NCI-H82 treated with DMSO at 0.1 percent for 48 hours (cell line): ENCODE results near the gene PAX5.

Experiments
- DNase-seq: peaks from one replicate; lab custom pipeline; 2025; ENCODE audit not compliant: unreplicated experiment; lab: John Stamatoyannopoulos, UW

Gene PAX5

GRCh38 chr9:36903541-36904435 is 130.3 kb downstream of the PAX5 start:
- no peak for DNase-seq

GRCh38 chr9:36902861-36903524 is 131.1 kb downstream of the PAX5 start:
- DNase-seq: no peak

GRCh38 chr9:36902080-36902716 is 131.9 kb downstream of the PAX5 start:
- DNase-seq: no peak

- DNase-seq: no peak
Observed at GRCh38 chr9:36901528-36901927, 132.5 kb downstream of the PAX5 start.

- DNase-seq: no peak
Observed at GRCh38 chr9:36900856-36901220, 133.2 kb downstream of the PAX5 start.

- no peak for DNase-seq
Observed at GRCh38 chr9:36900136-36900855, 133.8 kb downstream of the PAX5 start.

GRCh38 chr9:36899406-36899805 is 134.7 kb downstream of the PAX5 start:
- DNase-seq: no peak

GRCh38 chr9:36898431-36899020 is 135.5 kb downstream of the PAX5 start:
- DNase-seq: no peak

- no peak for DNase-seq
Observed at GRCh38 chr9:36897478-36897877, 136.6 kb downstream of the PAX5 start.

- DNase-seq: no peak
Observed at GRCh38 chr9:36897019-36897418, 137.0 kb downstream of the PAX5 start.

GRCh38 chr9:36896296-36896695 is 137.8 kb downstream of the PAX5 start:
- no peak for DNase-seq

GRCh38 chr9:36895744-36896260 is 138.3 kb downstream of the PAX5 start:
- DNase-seq: no peak

- DNase-seq: no peak
Observed at GRCh38 chr9:36894695-36895310, 139.3 kb downstream of the PAX5 start.

GRCh38 chr9:36893911-36894310 is 140.2 kb downstream of the PAX5 start:
- DNase-seq: no peak

GRCh38 chr9:36893184-36893583 is 140.9 kb downstream of the PAX5 start:
- no peak for DNase-seq

- DNase-seq: no peak
Observed at GRCh38 chr9:36892279-36892678, 141.8 kb downstream of the PAX5 start.

- peak; percentile 79 for DNase-seq
Observed at GRCh38 chr9:36891341-36891811, 142.7 kb downstream of the PAX5 start.

- peak; percentile 66 for DNase-seq
Observed at GRCh38 chr9:36889844-36890243, 144.2 kb downstream of the PAX5 start.

- no peak for DNase-seq
Observed at GRCh38 chr9:36888551-36888950, 145.5 kb downstream of the PAX5 start.

- DNase-seq: no peak
Observed at GRCh38 chr9:36884721-36885120, 149.3 kb downstream of the PAX5 start.
